Astrocyte (in vitro differentiated cells and primary cell): Measurements from ENCODE around the gene MEGF11. TPM values are rescaled to one million over a fixed set of nuclear protein-coding genes. Genes with fewer than 3 reads are reported as not detected.

Source experiments
- DNase-seq: peaks from one replicate; pipeline ENCODE4 v3.0.0-alpha.2; 2010; ENCODE audit warnings: low read depth
- FAIRE-seq: peaks from 2 replicates; lab custom pipeline; 2011; peaks lifted over from hg19 to GRCh38; lab: Jason Lieb, UNC
- H2AFZ ChIP-seq: 2 replicates; pipeline ENCODE4 v1.6.0; 2012; ENCODE audit warnings: low read depth, low read length, inconsistent platforms
- H3K27ac ChIP-seq: 2 replicates; pipeline ENCODE4 v1.5.1; 2011; ENCODE audit warnings: low read depth, low read length, inconsistent platforms
- H3K27me3 ChIP-seq: 2 replicates; pipeline ENCODE4 v1.6.0; 2011; ENCODE audit warnings: low read length, inconsistent platforms; ENCODE audit not compliant: insufficient read depth
- H3K36me3 ChIP-seq: 2 replicates; pipeline ENCODE4 v1.5.1; 2011; ENCODE audit warnings: low read length, inconsistent platforms; ENCODE audit not compliant: insufficient read depth
- H3K4me1 ChIP-seq: 2 replicates; pipeline ENCODE4 v1.5.1; 2011; ENCODE audit warnings: low read length, inconsistent platforms; ENCODE audit not compliant: insufficient read depth
- H3K4me2 ChIP-seq: 2 replicates; pipeline ENCODE4 v1.6.0; 2012; ENCODE audit warnings: low read length, inconsistent platforms
- H3K4me3 ChIP-seq: 2 replicates; pipeline ENCODE4 v1.5.1; 2011; ENCODE audit warnings: low read depth, mild to moderate bottlenecking, low read length, inconsistent platforms; ENCODE audit not compliant: insufficient read depth
- H3K79me2 ChIP-seq: 2 replicates; pipeline ENCODE4 v1.6.0; 2012; ENCODE audit warnings: mild to moderate bottlenecking, low read length, inconsistent platforms; ENCODE audit not compliant: insufficient read depth
- H3K9ac ChIP-seq: 2 replicates; pipeline ENCODE4 v1.6.0; 2012; ENCODE audit warnings: mild to moderate bottlenecking, low read length, inconsistent platforms
- H3K9me3 ChIP-seq: 2 replicates; pipeline ENCODE4 v1.5.1; 2012; ENCODE audit warnings: low read depth, mild to moderate bottlenecking, low read length, inconsistent platforms; ENCODE audit not compliant: insufficient read depth
- H4K20me1 ChIP-seq: 2 replicates; pipeline ENCODE4 v1.6.0; 2012; ENCODE audit warnings: low read length, inconsistent platforms; ENCODE audit not compliant: insufficient read depth
- H3K27ac Mint-ChIP-seq: one replicate; pipeline ENCODE4 v1.8.0; 2021; ENCODE audit warnings: mild to moderate bottlenecking, mixed read lengths; ENCODE audit not compliant: unreplicated experiment
- H3K27me3 Mint-ChIP-seq: one replicate; pipeline ENCODE4 v1.8.0; 2021; ENCODE audit warnings: low read depth, mixed read lengths; ENCODE audit not compliant: unreplicated experiment
- H3K36me3 Mint-ChIP-seq: one replicate; pipeline ENCODE4 v1.8.0; 2021; ENCODE audit warnings: low read depth, mixed read lengths; ENCODE audit not compliant: unreplicated experiment
- H3K4me1 Mint-ChIP-seq: one replicate; pipeline ENCODE4 v1.8.0; 2021; ENCODE audit warnings: low read depth, mixed read lengths; ENCODE audit not compliant: unreplicated experiment
- H3K4me3 Mint-ChIP-seq: one replicate; pipeline ENCODE4 v1.8.0; 2021; ENCODE audit warnings: mild to moderate bottlenecking, moderate library complexity, mixed read lengths; ENCODE audit not compliant: unreplicated experiment
- H3K9me3 Mint-ChIP-seq: one replicate; pipeline ENCODE4 v1.8.0; 2021; ENCODE audit warnings: mild to moderate bottlenecking, mixed read lengths; ENCODE audit not compliant: unreplicated experiment
- EZH2 ChIP-seq: IDR thresholded peaks from 2 replicates; pipeline ENCODE4 v1.6.1; 2012; ENCODE audit warnings: mild to moderate bottlenecking, low read length, inconsistent platforms; ENCODE audit not compliant: insufficient read depth
- total RNA-seq: library from RNA; stranded (reverse); gene quantifications from 2 replicates; pipeline ENCODE4 v1.2.1, GENCODE V29; 2021
- TF ChIP-seq, protein P1 (sequence below): IDR thresholded peaks from 2 replicates; pipeline ENCODE4 v1.5.1; 2011; ENCODE audit warnings: low read depth, mild to moderate bottlenecking, inconsistent platforms, low read length, moderate library complexity; ENCODE audit not compliant: insufficient read depth

The MEGF11 gene
- total RNA-seq, 1 donor from 2014 or later, result 0.16 TPM

DNA sequence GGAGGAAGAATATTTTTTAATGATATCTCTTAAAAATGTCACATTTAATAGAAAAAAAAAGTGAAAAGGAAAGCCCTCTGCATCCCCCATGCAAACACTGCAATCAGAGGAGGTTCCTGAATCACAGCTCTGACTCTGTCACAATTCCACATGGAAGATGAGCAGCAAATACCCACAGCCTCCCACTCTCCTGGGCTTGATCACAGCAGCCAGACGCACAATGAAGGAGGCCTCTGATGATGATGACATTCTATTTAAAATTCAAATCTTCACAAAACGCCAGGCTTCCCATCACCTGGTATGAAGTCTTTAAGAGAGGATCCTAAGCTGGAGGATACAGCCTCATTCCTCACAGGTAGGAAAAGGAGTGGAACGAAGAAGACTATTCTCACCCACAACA, 30.7 kb upstream of the MEGF11 start:
- Histone ChIP-seq H3K36me3 (no peaks in the 10 kb centered on the region), H3K27ac (no peak overlapping the region), H3K4me1 (no peaks in the 10 kb centered on the region), H2AFZ (no peak overlapping the region), H3K79me2 (no peaks in the 10 kb centered on the region), H3K4me3 (no peak overlapping the region), H3K4me2 (no peak overlapping the region), H3K27me3 (peaks cover 6% of the 10 kb centered on the region), H3K9ac (no peak overlapping the region), H3K9me3 (no peaks in the 10 kb centered on the region), H4K20me1 (no peaks in the 10 kb centered on the region)
- Mint-ChIP-seq H3K36me3 (no peaks in the 10 kb centered on the region), H3K4me3 (no peak overlapping the region), H3K9me3 (no peaks in the 10 kb centered on the region), H3K4me1 (peaks cover 1% of the 10 kb centered on the region), H3K27me3 (peaks cover 12% of the 10 kb centered on the region), H3K27ac (no peak overlapping the region)
- no peak for DNase-seq
- no peak for TF ChIP-seq EZH2
- TF ChIP-seq, protein P1, sequence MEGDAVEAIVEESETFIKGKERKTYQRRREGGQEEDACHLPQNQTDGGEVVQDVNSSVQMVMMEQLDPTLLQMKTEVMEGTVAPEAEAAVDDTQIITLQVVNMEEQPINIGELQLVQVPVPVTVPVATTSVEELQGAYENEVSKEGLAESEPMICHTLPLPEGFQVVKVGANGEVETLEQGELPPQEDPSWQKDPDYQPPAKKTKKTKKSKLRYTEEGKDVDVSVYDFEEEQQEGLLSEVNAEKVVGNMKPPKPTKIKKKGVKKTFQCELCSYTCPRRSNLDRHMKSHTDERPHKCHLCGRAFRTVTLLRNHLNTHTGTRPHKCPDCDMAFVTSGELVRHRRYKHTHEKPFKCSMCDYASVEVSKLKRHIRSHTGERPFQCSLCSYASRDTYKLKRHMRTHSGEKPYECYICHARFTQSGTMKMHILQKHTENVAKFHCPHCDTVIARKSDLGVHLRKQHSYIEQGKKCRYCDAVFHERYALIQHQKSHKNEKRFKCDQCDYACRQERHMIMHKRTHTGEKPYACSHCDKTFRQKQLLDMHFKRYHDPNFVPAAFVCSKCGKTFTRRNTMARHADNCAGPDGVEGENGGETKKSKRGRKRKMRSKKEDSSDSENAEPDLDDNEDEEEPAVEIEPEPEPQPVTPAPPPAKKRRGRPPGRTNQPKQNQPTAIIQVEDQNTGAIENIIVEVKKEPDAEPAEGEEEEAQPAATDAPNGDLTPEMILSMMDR, result no peak
- no peak for FAIRE-seq

DNA sequence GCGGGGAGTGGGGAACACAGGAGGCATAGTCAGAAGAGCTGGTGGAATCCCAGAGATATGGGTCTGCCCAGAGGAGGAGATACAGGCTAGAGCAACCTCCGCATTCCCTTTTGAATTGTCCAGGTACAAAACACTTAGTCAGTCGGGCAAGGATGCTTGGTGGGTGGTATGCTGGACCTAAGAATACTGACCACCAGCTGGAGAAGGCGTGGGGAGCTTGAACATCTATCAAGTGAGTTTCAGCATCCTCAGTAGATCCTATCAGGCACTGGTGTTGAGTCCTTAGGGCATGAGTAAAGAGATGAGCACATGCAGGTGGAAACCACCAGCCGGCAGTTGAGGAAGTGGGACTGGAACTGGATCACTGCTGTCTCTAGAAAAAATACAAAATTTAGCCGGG, 25.1 kb upstream of the MEGF11 start:
- H3K4me1 Mint-ChIP-seq, result no peaks in the 10 kb centered on the region
- no peak overlapping the region for H3K4me3 Mint-ChIP-seq
- H3K79me2 ChIP-seq, result no peaks in the 10 kb centered on the region
- no peaks in the 10 kb centered on the region for H3K36me3 Mint-ChIP-seq
- TF ChIP-seq, protein P1, result no peak
- no peak for TF ChIP-seq EZH2
- DNase-seq (no peak), FAIRE-seq (no peak)
- no peak overlapping the region for H3K27ac Mint-ChIP-seq
- H4K20me1 ChIP-seq, result no peaks in the 10 kb centered on the region
- no peak overlapping the region for H3K9ac ChIP-seq
- peaks cover 32% of the 10 kb centered on the region for H3K27me3 Mint-ChIP-seq
- H3K4me1 ChIP-seq, result no peaks in the 10 kb centered on the region
- H2AFZ ChIP-seq, result no peak overlapping the region
- H3K4me3 ChIP-seq, result no peak overlapping the region
- H3K4me2 ChIP-seq, result no peak overlapping the region
- no peaks in the 10 kb centered on the region for H3K36me3 ChIP-seq
- no peaks in the 10 kb centered on the region for H3K9me3 ChIP-seq
- H3K9me3 Mint-ChIP-seq, result peaks cover 2% of the 10 kb centered on the region
- H3K27me3 ChIP-seq, result peaks cover 11% of the 10 kb centered on the region
- H3K27ac ChIP-seq, result no peak overlapping the region

DNA sequence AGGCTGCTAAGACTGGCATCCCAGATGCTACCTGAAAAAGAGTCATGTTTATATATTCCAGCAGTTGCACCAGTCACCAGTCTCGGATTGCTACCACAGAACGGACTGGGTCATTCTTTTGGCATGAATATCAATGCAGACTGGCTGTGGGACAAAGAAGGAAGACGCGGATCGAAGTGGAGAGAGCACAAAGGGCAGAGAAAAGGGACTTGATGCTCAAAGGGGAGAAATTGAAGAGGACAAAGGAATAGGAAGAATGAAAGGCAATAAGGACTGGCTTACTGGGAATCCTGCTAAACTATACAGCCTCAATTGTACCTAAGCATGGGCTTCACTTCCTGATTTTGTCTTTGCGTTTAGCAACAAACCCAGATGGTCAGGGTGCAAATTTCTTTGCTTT, 24.5 kb upstream of the MEGF11 start:
- no peaks in the 10 kb centered on the region for H3K36me3 ChIP-seq
- H3K9me3 ChIP-seq, result no peaks in the 10 kb centered on the region
- FAIRE-seq (no peak), DNase-seq (no peak)
- Mint-ChIP-seq H3K27ac (no peak overlapping the region), H3K36me3 (no peaks in the 10 kb centered on the region), H3K4me1 (no peaks in the 10 kb centered on the region), H3K27me3 (peaks cover 32% of the 10 kb centered on the region), H3K4me3 (no peak overlapping the region), H3K9me3 (peaks cover 2% of the 10 kb centered on the region)
- no peak overlapping the region for H3K27ac ChIP-seq
- H4K20me1 ChIP-seq, result no peaks in the 10 kb centered on the region
- H3K4me3 ChIP-seq, result no peak overlapping the region
- no peak for TF ChIP-seq EZH2
- TF ChIP-seq, protein P1, result no peak
- no peak overlapping the region for H2AFZ ChIP-seq
- H3K79me2 ChIP-seq, result no peaks in the 10 kb centered on the region
- no peak overlapping the region for H3K4me2 ChIP-seq
- H3K4me1 ChIP-seq, result no peaks in the 10 kb centered on the region
- H3K27me3 ChIP-seq, result peaks cover 11% of the 10 kb centered on the region
- H3K9ac ChIP-seq, result no peak overlapping the region
